Activated T-cell treated with anti-CD3 and anti-CD28 coated beads, Interleukin-2, amount 50 U/mL, for 48 hours (primary cell): Measurements from ENCODE around the gene CCDC57.
"Not testable (repeated sequence)": the region's sequence is repeated elsewhere in the genome, so short reads cannot be mapped to it uniquely, and the experiment has no call there.

Experiments used
- DNase-seq, 2 experiments: peaks; one replicate each; pipeline ENCODE4 v3.0.0-alpha.2; 2020

CCDC57 gene

GRCh38 chr17:82200743-82201497 is 11.7 kb downstream of the CCDC57 start:
- peak; percentile 72 to 76 for DNase-seq

GRCh38 chr17:82200135-82200534 is 12.5 kb downstream of the CCDC57 start:
- DNase-seq, result no peak

- DNase-seq, result no peak
Observed at GRCh38 chr17:82199496-82199895, 13.1 kb downstream of the CCDC57 start.

- no peak for DNase-seq
Observed at GRCh38 chr17:82198092-82198491, 14.6 kb downstream of the CCDC57 start.

- DNase-seq, result no peak
Observed at GRCh38 chr17:82195675-82196672, 16.7 kb downstream of the CCDC57 start.

- DNase-seq, result no peak
Observed at GRCh38 chr17:82194765-82195164, 17.9 kb downstream of the CCDC57 start.

GRCh38 chr17:82193520-82194220 is 19.0 kb downstream of the CCDC57 start:
- DNase-seq, result no peak

GRCh38 chr17:82193050-82193449 is 19.6 kb downstream of the CCDC57 start:
- DNase-seq, result not testable (repeated sequence)

GRCh38 chr17:82188001-82188961 is 24.4 kb downstream of the CCDC57 start:
- no peak for DNase-seq

GRCh38 chr17:82187500-82187899 is 25.1 kb downstream of the CCDC57 start:
- DNase-seq, result no peak

GRCh38 chr17:82186221-82186620 is 26.4 kb downstream of the CCDC57 start:
- no peak for DNase-seq

GRCh38 chr17:82184761-82185160 is 27.9 kb downstream of the CCDC57 start:
- no peak for DNase-seq

- no peak for DNase-seq
Observed at GRCh38 chr17:82180776-82181528, 31.7 kb downstream of the CCDC57 start.

GRCh38 chr17:82179946-82180475 is 32.6 kb downstream of the CCDC57 start:
- DNase-seq, result no peak

- DNase-seq, result no peak
Observed at GRCh38 chr17:82179412-82179811, 33.2 kb downstream of the CCDC57 start.

- no peak for DNase-seq
Observed at GRCh38 chr17:82178499-82179261, 34.0 kb downstream of the CCDC57 start.

GRCh38 chr17:82177761-82178498 is 34.7 kb downstream of the CCDC57 start:
- no peak for DNase-seq

- no peak for DNase-seq
Observed at GRCh38 chr17:82177276-82177675, 35.4 kb downstream of the CCDC57 start.

- no peak for DNase-seq
Observed at GRCh38 chr17:82175951-82176350, 36.7 kb downstream of the CCDC57 start.
